HL-60/S4 treated with retinoic acid at 250 ng/mL for 4 days and 3 days (cell line): ENCODE data around the gene GDPD4.
"Not testable (repeated sequence)": the region's sequence is repeated elsewhere in the genome, so short reads cannot be mapped to it uniquely, and the experiment has no call there.

ENCODE experiments used
- in situ Hi-C: fragments of 300-500 bp; cut with MboI; formaldehyde crosslinking; loops from 2 replicates; pipeline ENCODE4 v1.7.0; 2022; ENCODE audit warnings: low sequenced_read_pairs

The GDPD4 gene

GRCh38 chr11:77301510-77301909, at the start of gene GDPD4:
GDPD4 (minus strand) TSS chr11:77301686; CDS start chr11:77285137, 16,549 bp downstream.
- in situ Hi-C loops, result no loop called here

GRCh38 chr11:77347948-77348347, 46.5 kb upstream of the GDPD4 start:
- in situ Hi-C loops, result no loop called here

- in situ Hi-C loops, result no loop called here
These were observed 45.6 kb upstream of the GDPD4 start for GRCh38 chr11:77346906-77347603.

GRCh38 chr11:77345621-77346020, 44.1 kb upstream of the GDPD4 start:
- in situ Hi-C loops, result no loop called here

GRCh38 chr11:77340501-77340900, 39.0 kb upstream of the GDPD4 start:
- in situ Hi-C loops, result no loop called here

GRCh38 chr11:77332259-77332658, 30.8 kb upstream of the GDPD4 start:
- in situ Hi-C loops, result no loop called here

GRCh38 chr11:77325159-77325558, 23.7 kb upstream of the GDPD4 start:
- in situ Hi-C loops, result no loop called here

- in situ Hi-C loops, result no loop called here
These were observed 23.0 kb upstream of the GDPD4 start for GRCh38 chr11:77324508-77324907.

GRCh38 chr11:77322926-77323590, 21.6 kb upstream of the GDPD4 start:
- in situ Hi-C loops, result no loop called here

- in situ Hi-C loops, result no loop called here
These were observed 21.0 kb upstream of the GDPD4 start for GRCh38 chr11:77322506-77322905.

- in situ Hi-C loops, result no loop called here
These were observed 18.9 kb upstream of the GDPD4 start for GRCh38 chr11:77320351-77320750.

GRCh38 chr11:77318600-77318999, 17.1 kb upstream of the GDPD4 start:
- in situ Hi-C loops, result no loop called here

- in situ Hi-C loops, result no loop called here
These were observed 15.4 kb upstream of the GDPD4 start for GRCh38 chr11:77316733-77317342.

GRCh38 chr11:77312107-77312506, 10.6 kb upstream of the GDPD4 start:
- in situ Hi-C loops, result no loop called here

- in situ Hi-C loops, result no loop called here
These were observed 10.2 kb upstream of the GDPD4 start for GRCh38 chr11:77311701-77312100.

- in situ Hi-C loops, result no loop called here
These were observed 9.2 kb upstream of the GDPD4 start for GRCh38 chr11:77310721-77311120.

- in situ Hi-C loops, result no loop called here
These were observed 8.1 kb upstream of the GDPD4 start for GRCh38 chr11:77309401-77310085.

GRCh38 chr11:77308838-77309237, 7.4 kb upstream of the GDPD4 start:
- in situ Hi-C loops, result no loop called here

- in situ Hi-C loops, result no loop called here
These were observed 1.8 kb upstream of the GDPD4 start for GRCh38 chr11:77303328-77303727.

GRCh38 chr11:77302752-77303151, 1.3 kb upstream of the GDPD4 start:
- in situ Hi-C loops, result no loop called here

GRCh38 chr11:77300695-77301094, 791 bp downstream of the GDPD4 start:
- in situ Hi-C loops, result no loop called here

GRCh38 chr11:77300028-77300427, 1.5 kb downstream of the GDPD4 start:
- in situ Hi-C loops, result not testable (repeated sequence)
